K562 (cell line): ENCODE data around the gene SEMA6B. TPM values are rescaled to one million over a fixed set of nuclear protein-coding genes. Genes with fewer than 3 reads are reported as not detected.

ENCODE experiments used
- ATF1 ChIP-seq, 2 experiments: fragments of 450-650 bp in 1 of 2; IDR thresholded peaks; 2 replicates each; pipeline ENCODE4 v1.6.1; 2016; ENCODE audit warnings: missing compliant biosample characterization in 1 of 2, missing genetic modification characterization in 1 of 2
- ATF3 ChIP-seq, 2 experiments: fragments of 450-650 bp in 1 of 2; sonication (generic) in 1 of 2; formaldehyde crosslinking in 1 of 2; IDR thresholded peaks in 1 of 2; conservative IDR thresholded peaks in 1 of 2; 2 replicates each; pipeline versions ENCODE4 v1.6.1 to v1.8.1; 2016 to 2023; ENCODE audit warnings: mild to moderate bottlenecking in 2 of 2, moderate library complexity in 2 of 2, inconsistent platforms in 1 of 2, missing genetic modification reagents in 1 of 2
- ATF4 ChIP-seq: fragments of 450-650 bp; formaldehyde crosslinking; IDR thresholded peaks from 2 replicates; pipeline ENCODE4 v1.4.0; 2022; ENCODE audit warnings: mild to moderate bottlenecking, moderate library complexity
- CREB5 ChIP-seq: fragments of 250-450 bp; sonication (Bioruptor Pico); IDR thresholded peaks from 2 replicates; pipeline ENCODE4 v1.5.0; 2020; ENCODE audit warnings: mild to moderate bottlenecking
- DPF2 ChIP-seq: fragments of 450-650 bp; IDR thresholded peaks from 2 replicates; pipeline ENCODE4 v1.6.1; 2016
- FOXP1 ChIP-seq: sonication (generic); formaldehyde crosslinking; IDR thresholded peaks from 2 replicates; pipeline ENCODE4 v1.8.0; 2022; ENCODE audit warnings: mild to moderate bottlenecking, missing genetic modification reagents
- JUND ChIP-seq, 2 experiments: IDR thresholded peaks; 2 replicates in 1 of 2; 3 replicates in 1 of 2; pipeline ENCODE4 v1.6.1; 2011; ENCODE audit warnings: borderline replicate concordance in 2 of 2, low read depth in 2 of 2, low read length in 2 of 2, improper control_type of control experiment in 1 of 2, missing biosample characterization in 1 of 2, missing genetic modification characterization in 1 of 2, missing genetic modification reagents in 1 of 2
- MAX ChIP-seq: sonication (generic); formaldehyde crosslinking; IDR thresholded peaks from 2 replicates; pipeline ENCODE4 v1.9.0; 2022; ENCODE audit warnings: mild to moderate bottlenecking, missing genetic modification reagents
- PKNOX1 ChIP-seq: fragments of 450-650 bp; IDR thresholded peaks from 2 replicates; pipeline ENCODE4 v1.6.1; 2016
- PRDM10 ChIP-seq: fragments of 450-650 bp; IDR thresholded peaks from 2 replicates; pipeline ENCODE4 v1.6.1; 2018; ENCODE audit not compliant: partially characterized antibody
- SFPQ ChIP-seq: fragments of 200-400 bp; formaldehyde crosslinking; IDR thresholded peaks from 2 replicates; pipeline ENCODE4 v1.6.1; 2017; ENCODE audit warnings: mild to moderate bottlenecking, low read depth, low read length, moderate library complexity
- ZNF431 ChIP-seq: sonication (generic); formaldehyde crosslinking; IDR thresholded peaks from 2 replicates; pipeline ENCODE4 v1.8.0; 2022; ENCODE audit warnings: mild to moderate bottlenecking, missing genetic modification reagents
- polyA plus RNA-seq, 8 experiments: library from polyadenylated mRNA; depleted of rRNA in 4 of 8; stranded (reverse) in 5 of 8; unstranded in 3 of 8; fragments of >200 nt; fragmentation: Nextera tagmentation in 2 of 8; fragmentation: Illumina TruSeq in 1 of 8; extraction: Ambion mirVana in 2 of 8; extraction: Trizol in 1 of 8; gene quantifications; 2 replicates each; pipeline versions ENCODE4 v1.2.1 to v1.2.3, GENCODE V29; 2011 to 2014; ENCODE audit warnings: inconsistent platforms in 1 of 8, missing spikeins in 1 of 8
- total RNA-seq, 7 experiments: library from RNA; depleted of rRNA in 6 of 7; stranded (reverse); fragments of >200 nt in 6 of 7; fragmentation: Illumina TruSeq in 2 of 7; extraction: Trizol in 2 of 7; gene quantifications; 2 replicates each; pipeline versions ENCODE4 v1.2.1 to v1.2.3, GENCODE V29; 2011 to 2021; ENCODE audit warnings: low replicate concordance in 1 of 7

SEMA6B gene
- total and polyA plus RNA-seq, 9 of the 15 experiments (the other 6 are each of a cell fraction or from before 2014, with no cell fraction given), result 0.65 to 4.6 (median 2.5) TPM; not detected in 2

- TF ChIP-seq ATF3 (IDR thresholded peaks at IDR 0.05) (peak; percentile 90), ATF3 (CRISPR knock-in tag; conservative IDR thresholded peaks at IDR 0.05) (peak; percentile 54; the same call in 1 of the 2 replicates), CREB5 (CRISPR knock-in tag) (no peak), DPF2 (peak; percentile 71), PKNOX1 (peak; percentile 8; the same call in 1 of the 2 replicates), FOXP1 (CRISPR knock-in tag) (no peak), ATF1 (CRISPR knock-in tag; IDR thresholded peaks at IDR 0.05) (no peak), ATF1 (tag; IDR thresholded peaks at IDR 0.05) (0 out of 2 replicates have a peak, but pooled peaks have one; percentile 22), ZNF431 (CRISPR knock-in tag) (no peak), PRDM10 (peak; percentile 33), ATF4 (no peak), SFPQ (no peak), MAX (CRISPR knock-in tag) (0 out of 2 replicates have a peak, but pooled peaks have one; percentile 4), JUND (IDR thresholded peaks at IDR 0.05; ENCODE audit: borderline replicate concordance, low read depth, low read length) (peak; percentile 86), JUND (tag; IDR thresholded peaks at IDR 0.05; ENCODE audit: borderline replicate concordance, low read depth, low read length) (peak; percentile 67; the same call in 2 of the 3 replicates)
These were observed 16.0 kb upstream of the SEMA6B start (continued) for GRCh38 chr19:4575267-4576015.
